ENCODE measurements around the gene KYAT1. TPM values are rescaled to one million over a fixed set of nuclear protein-coding genes. Genes with fewer than 3 reads are reported as not detected.

Gene KYAT1
- total RNA-seq, 2 donors from 2014 or later, result 13.6 to 25.3 TPM

- no peak overlapping the region for H3K27ac ChIP-seq (ENCODE audit: low read depth, low read length)
- H3K4me3 Mint-ChIP-seq, result no peak overlapping the region
- no peaks in the 10 kb centered on the region for H3K4me1 ChIP-seq (ENCODE audit: control insufficient read depth, insufficient read depth, low read length)
- no peaks in the 10 kb centered on the region for H3K27me3 Mint-ChIP-seq (ENCODE audit: insufficient read depth)
- no peak for DNase-seq
- WGBS, 2 experiments (ENCODE audit: insufficient coverage in 1 of 2, insufficient read length in 1 of 2), result 93 to 95% methylated on average over 14 of the region's 14 CpGs
- H3K27me3 ChIP-seq (ENCODE audit: control insufficient read depth, insufficient read depth, low read length, poor library complexity, severe bottlenecking), result no peaks in the 10 kb centered on the region
- no peaks in the 10 kb centered on the region for H3K9me3 ChIP-seq (ENCODE audit: control insufficient read depth, low read length)
- no peak overlapping the region for H3K4me3 ChIP-seq (ENCODE audit: low read length)
- peaks cover 4% of the 10 kb centered on the region for H3K36me3 ChIP-seq (ENCODE audit: control insufficient read depth, insufficient read depth, low read length)
- H3K9ac ChIP-seq (ENCODE audit: extremely low read depth, low read length, poor library complexity, severe bottlenecking), result no peak overlapping the region
- no peak for TF ChIP-seq CTCF (conservative IDR thresholded peaks at IDR 0.05)
- H3K4me1 Mint-ChIP-seq, result peaks cover 7% of the 10 kb centered on the region
- H3K36me3 Mint-ChIP-seq (ENCODE audit: low read depth), result peaks cover 38% of the 10 kb centered on the region
- H3K9me3 Mint-ChIP-seq, result no peaks in the 10 kb centered on the region
- H3K27ac Mint-ChIP-seq, result no peak overlapping the region
These were observed 45.1 kb downstream of the KYAT1 start for GRCh38 chr9:128836509-128837145.

- H3K9ac ChIP-seq (ENCODE audit: extremely low read depth, low read length, poor library complexity, severe bottlenecking), result no peak overlapping the region
- H3K36me3 ChIP-seq (ENCODE audit: control insufficient read depth, insufficient read depth, low read length), result peaks cover 4% of the 10 kb centered on the region
- H3K4me3 ChIP-seq (ENCODE audit: low read length), result no peak overlapping the region
- no peak overlapping the region for H3K27ac ChIP-seq (ENCODE audit: low read depth, low read length)
- Mint-ChIP-seq H3K4me3 (no peak overlapping the region), H3K36me3 (ENCODE audit: low read depth) (peaks cover 33% of the 10 kb centered on the region), H3K27ac (no peak overlapping the region), H3K27me3 (ENCODE audit: insufficient read depth) (no peaks in the 10 kb centered on the region), H3K9me3 (no peaks in the 10 kb centered on the region), H3K4me1 (peaks cover 7% of the 10 kb centered on the region)
- 97% methylated on average over 20 to 28 of the region's 28 CpGs for WGBS, 2 experiments (ENCODE audit: insufficient coverage in 1 of 2, insufficient read length in 1 of 2)
- TF ChIP-seq CTCF (conservative IDR thresholded peaks at IDR 0.05), result no peak
- no peaks in the 10 kb centered on the region for H3K9me3 ChIP-seq (ENCODE audit: control insufficient read depth, low read length)
- DNase-seq, result no peak
- H3K4me1 ChIP-seq (ENCODE audit: control insufficient read depth, insufficient read depth, low read length), result no peaks in the 10 kb centered on the region
- no peaks in the 10 kb centered on the region for H3K27me3 ChIP-seq (ENCODE audit: control insufficient read depth, insufficient read depth, low read length, poor library complexity, severe bottlenecking)
These were observed 46.2 kb downstream of the KYAT1 start for GRCh38 chr9:128835246-128836210.

GRCh38 chr9:128833696-128834095 is 48.1 kb downstream of the KYAT1 start:
- Mint-ChIP-seq H3K27me3 (ENCODE audit: insufficient read depth) (no peaks in the 10 kb centered on the region), H3K4me3 (no peak overlapping the region), H3K4me1 (peaks cover 10% of the 10 kb centered on the region), H3K27ac (no peak overlapping the region), H3K9me3 (no peaks in the 10 kb centered on the region), H3K36me3 (ENCODE audit: low read depth) (peaks cover 33% of the 10 kb centered on the region)
- Histone ChIP-seq H3K36me3 (ENCODE audit: control insufficient read depth, insufficient read depth, low read length) (no peaks in the 10 kb centered on the region), H3K9ac (ENCODE audit: extremely low read depth, low read length, poor library complexity, severe bottlenecking) (no peak overlapping the region), H3K4me1 (ENCODE audit: control insufficient read depth, insufficient read depth, low read length) (peaks cover 2% of the 10 kb centered on the region), H3K27me3 (ENCODE audit: control insufficient read depth, insufficient read depth, low read length, poor library complexity, severe bottlenecking) (no peaks in the 10 kb centered on the region), H3K27ac (ENCODE audit: low read depth, low read length) (no peak overlapping the region), H3K9me3 (ENCODE audit: control insufficient read depth, low read length) (no peaks in the 10 kb centered on the region), H3K4me3 (ENCODE audit: low read length) (no peak overlapping the region)
- no peak for TF ChIP-seq CTCF (conservative IDR thresholded peaks at IDR 0.05)
- no peak for DNase-seq
- WGBS, 2 experiments (ENCODE audit: insufficient coverage in 1 of 2, insufficient read length in 1 of 2), result 94 to 95% methylated on average over 6 to 10 of the region's 10 CpGs
